HT-29 (cell line): ENCODE results near the gene OSBP. TPM values are rescaled to one million over a fixed set of nuclear protein-coding genes. Genes with fewer than 3 reads are reported as not detected.
"Not testable (repeated sequence)": the region's sequence is repeated elsewhere in the genome, so short reads cannot be mapped to it uniquely, and the experiment has no call there.

Experiments
- DNase-seq: peaks from one replicate; pipeline ENCODE4 v3.0.0-alpha.2; 2015; ENCODE audit warnings: low spot score
- total RNA-seq: library from RNA; depleted of rRNA; stranded (reverse); fragments of >200 nt; shearing (Covaris generic); gene quantifications from 2 replicates; pipeline ENCODE4 v1.2.3, GENCODE V29; 2014; rRNA removed

The OSBP gene, protein sequence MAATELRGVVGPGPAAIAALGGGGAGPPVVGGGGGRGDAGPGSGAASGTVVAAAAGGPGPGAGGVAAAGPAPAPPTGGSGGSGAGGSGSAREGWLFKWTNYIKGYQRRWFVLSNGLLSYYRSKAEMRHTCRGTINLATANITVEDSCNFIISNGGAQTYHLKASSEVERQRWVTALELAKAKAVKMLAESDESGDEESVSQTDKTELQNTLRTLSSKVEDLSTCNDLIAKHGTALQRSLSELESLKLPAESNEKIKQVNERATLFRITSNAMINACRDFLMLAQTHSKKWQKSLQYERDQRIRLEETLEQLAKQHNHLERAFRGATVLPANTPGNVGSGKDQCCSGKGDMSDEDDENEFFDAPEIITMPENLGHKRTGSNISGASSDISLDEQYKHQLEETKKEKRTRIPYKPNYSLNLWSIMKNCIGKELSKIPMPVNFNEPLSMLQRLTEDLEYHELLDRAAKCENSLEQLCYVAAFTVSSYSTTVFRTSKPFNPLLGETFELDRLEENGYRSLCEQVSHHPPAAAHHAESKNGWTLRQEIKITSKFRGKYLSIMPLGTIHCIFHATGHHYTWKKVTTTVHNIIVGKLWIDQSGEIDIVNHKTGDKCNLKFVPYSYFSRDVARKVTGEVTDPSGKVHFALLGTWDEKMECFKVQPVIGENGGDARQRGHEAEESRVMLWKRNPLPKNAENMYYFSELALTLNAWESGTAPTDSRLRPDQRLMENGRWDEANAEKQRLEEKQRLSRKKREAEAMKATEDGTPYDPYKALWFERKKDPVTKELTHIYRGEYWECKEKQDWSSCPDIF
- total RNA-seq = 22.8 and 29.4 TPM in 2 replicates

DNA sequence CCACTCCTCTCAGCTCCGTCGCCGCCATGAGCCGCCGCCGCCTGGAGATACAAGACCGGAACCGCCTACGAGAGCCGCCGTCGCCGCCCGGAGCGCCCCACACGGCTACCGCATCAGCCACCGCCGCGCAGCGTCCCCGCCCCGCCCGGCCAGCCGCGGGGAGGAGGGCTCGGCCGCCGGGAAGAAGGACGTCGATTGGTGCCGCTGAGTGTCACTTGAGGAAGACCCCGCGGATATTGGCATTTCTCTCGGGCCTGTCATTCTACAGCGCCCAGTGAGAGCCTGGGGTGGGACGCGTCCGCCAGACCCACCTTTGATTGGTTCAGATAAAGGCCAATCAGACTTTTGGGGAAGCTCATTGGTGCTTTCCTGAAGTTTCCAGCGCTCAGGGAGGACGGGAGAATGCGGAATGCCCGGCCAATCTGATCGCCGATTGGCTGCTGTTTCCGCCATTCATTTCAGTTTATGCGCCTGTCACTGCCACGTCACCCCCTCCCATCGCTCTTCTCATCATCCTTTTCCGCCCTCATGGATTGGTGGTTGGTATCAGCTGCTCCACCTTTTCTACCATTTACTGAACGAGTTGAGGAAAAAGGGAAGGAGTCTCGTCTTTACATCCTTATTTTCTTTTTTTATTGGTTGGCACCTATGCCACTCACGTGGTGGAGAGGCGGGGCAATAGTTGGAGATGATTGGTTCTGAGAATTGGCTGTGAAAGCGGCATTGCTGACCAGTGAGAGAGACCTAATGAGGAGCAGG is at the start of gene OSBP:
Gene OSBP (minus strand): TSS at position 138 of the 759 bp plus-strand sequence. CDS start 110 bp downstream, at position 28.
- peak; percentile 100 for DNase-seq

DNA sequence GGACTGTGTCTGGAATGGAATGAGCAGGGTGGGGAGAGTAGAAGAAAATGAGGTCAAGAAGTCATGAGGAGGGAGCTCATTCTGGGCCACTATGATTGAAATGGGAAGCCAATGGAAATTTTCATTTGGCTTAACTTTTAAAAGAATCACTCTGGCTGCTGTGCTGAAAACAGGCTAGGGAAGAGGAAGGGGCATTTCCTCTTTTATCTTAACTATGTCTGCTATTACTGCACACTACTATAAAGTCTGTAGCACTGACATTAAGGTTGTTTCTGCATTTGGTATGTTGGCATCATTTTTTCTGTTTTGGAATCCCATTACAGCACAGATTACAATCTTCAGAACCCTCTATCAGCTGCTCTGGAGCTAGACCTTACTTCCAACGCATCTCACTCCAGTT is 45.0 kb upstream of the OSBP start:
- no peak for DNase-seq

DNA sequence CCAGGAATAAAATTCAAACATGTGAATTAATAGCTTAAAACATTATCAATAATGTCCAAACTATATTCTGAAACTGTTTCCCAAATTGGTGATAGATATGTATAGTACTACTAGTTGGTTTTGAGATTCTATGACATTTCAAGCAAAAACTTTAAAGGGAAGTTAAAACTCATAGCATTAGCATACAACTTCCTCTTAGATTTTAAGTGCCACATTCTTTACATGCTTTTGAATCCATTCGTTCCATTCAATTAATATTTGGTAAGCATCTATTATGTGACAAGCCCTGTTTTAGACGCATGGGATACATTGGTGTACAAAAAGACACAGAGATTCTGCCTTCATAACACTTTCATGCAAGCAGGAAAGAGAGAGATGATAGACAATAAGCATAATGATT is 44.4 kb upstream of the OSBP start:
- DNase-seq = no peak

DNA sequence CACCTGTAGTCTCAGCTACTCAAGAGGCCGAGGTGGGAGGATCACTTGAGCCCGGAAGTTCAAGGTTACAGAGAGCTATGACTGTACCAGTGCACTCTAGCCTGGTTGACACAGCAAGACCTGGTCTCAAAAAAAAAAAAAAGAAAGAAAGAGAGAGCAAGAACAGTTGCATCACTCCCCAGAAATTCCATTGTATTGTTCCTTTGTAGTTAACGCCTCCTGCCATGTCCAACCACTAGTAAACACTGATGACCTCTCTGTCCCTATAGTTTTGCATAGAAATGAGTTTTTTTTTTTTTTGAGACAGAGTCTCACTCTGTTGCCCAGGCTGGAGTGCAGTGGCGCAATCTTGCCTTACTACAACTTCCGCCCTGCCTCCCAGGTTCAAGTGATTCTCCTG is 42.5 kb upstream of the OSBP start:
- no peak for DNase-seq

DNA sequence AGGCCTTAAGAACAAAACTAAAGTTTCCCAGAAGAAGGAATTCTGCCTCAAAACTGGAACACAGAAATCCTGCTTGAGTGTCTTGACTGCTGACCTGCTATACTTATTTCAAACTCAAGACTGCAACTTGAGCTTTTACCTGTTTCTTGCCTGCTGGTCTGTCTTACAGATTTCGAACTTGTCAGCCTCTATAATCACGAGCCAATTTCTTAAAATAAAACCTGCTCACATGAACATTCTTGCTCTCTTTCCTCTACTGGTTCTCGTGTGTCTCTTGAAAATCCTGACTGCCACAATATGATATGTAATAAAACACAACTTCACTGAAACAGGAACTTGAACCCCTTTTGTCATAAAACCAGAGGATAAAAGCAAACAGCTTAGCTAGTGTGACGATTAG is 39.3 kb upstream of the OSBP start:
- no peak for DNase-seq

GRCh38 chr11:59647245-59647980 is 31.8 kb upstream of the OSBP start:
- DNase-seq = no peak

- DNase-seq = no peak
These were observed 29.0 kb upstream of the OSBP start for GRCh38 chr11:59644528-59644927.

- no peak for DNase-seq
These were observed 27.8 kb upstream of the OSBP start for GRCh38 chr11:59643390-59643789.

GRCh38 chr11:59641156-59641555 is 25.6 kb upstream of the OSBP start:
- DNase-seq = no peak

GRCh38 chr11:59630493-59630892 is 14.9 kb upstream of the OSBP start:
- no peak for DNase-seq

DNA sequence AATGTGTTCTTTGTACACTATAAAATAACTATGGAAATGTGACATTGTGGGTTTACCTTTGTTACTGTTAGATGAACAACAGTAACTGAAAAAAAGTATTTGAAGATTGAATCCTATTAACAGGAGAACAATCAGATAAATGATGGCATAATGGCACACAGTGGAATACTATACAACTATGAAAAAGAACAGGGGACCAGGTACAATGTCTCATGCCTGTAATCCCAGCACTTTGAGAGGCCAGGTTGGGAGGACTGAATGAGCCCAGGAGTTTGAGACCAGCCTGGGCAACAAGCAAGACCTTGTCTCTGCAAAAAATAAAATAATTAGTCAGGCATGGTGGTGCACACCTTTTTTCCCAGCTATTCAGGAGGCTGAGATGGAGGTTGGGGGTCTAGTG is 14.4 kb upstream of the OSBP start:
- no peak for DNase-seq

- DNase-seq = not testable (repeated sequence)
These were observed 11.4 kb upstream of the OSBP start for GRCh38 chr11:59626969-59627368.

- DNase-seq = no peak
These were observed 10.1 kb upstream of the OSBP start for GRCh38 chr11:59625703-59626102.

- no peak for DNase-seq
These were observed 2.3 kb upstream of the OSBP start for GRCh38 chr11:59617876-59618275.

DNA sequence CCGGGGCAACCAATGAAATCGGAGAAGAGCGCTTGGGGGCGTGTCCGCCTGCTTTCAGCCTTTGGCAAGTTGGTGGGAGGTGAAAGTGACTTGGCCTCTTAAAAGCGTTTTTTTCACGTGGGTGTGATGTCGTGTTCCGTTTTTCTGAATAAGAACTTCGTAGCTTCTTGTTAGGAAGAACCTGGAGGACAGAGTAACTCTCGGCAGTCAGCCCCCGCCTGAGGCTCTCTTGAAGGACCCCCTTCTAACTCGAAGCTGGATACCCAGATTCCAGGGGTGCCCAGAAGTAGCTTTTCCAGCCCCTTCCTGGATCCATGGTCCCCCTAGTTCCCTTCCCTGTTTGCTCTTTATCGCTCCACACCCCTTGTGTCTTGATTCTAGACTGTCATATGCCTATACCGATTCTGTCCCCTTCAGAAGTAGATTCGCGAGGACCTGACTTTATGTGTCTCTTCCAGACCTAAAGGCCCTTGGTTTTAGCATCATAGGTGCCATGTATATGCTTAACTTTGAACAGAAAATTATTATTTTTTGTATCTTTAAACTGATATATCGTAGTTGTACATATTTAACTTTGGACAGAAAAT is 915 bp upstream of the OSBP start:
- DNase-seq = no peak

DNA sequence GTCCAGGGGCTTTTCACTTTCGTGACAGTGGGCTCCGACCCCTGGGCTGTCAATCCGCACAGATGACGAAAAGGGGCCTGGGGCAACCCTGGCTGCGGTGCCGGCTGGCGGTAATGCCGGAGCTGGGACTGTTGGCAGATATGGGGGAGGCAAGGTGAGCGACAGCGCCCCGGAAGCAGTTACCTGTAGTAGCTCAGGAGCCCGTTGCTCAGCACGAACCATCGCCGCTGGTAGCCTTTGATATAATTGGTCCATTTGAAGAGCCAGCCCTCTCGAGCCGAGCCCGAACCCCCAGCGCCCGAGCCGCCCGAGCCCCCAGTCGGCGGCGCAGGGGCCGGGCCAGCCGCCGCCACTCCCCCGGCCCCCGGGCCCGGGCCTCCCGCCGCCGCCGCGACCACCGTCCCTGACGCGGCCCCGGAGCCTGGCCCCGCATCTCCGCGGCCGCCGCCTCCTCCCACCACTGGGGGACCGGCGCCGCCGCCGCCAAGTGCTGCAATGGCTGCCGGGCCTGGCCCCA is 396 bp downstream of the OSBP start:
- DNase-seq = peak; percentile 77

DNA sequence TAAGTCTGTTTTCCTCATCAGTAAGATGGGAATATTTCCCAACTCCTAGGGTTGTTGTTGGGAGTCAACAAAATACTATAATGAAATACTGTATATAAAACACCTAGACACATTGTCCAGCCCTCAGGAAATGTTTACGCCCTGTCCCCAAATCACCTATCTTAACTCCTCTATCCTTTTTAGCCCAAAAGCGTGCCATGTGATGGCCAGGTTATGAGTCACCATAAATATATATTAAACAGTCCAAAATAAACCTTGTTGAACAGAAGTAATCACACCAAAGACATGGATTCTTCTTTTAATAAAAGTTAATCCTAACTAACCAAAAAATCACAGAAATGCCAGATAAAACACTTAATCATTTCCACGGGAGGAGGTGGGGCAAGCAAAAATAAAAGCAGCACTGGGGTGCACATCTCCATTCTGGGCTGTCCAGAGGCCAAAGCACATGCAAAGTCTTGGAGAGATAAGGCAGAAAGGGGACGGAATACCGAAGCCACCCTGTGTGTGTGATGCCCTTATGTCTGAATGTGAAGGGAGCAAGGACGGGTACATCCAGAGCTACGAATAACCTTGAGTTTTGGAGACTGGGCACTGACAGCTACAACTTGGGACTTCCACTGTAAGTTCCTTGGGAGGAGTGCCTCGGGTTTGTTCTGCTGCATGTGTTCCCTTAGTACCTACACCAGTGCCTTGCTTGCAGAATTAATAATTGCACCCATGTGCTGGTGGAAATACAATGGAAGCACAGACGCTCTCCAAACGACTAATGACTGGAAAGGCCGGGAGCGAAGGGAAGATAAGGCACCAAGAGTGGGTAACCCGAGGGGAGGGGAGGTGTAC is 1.1 kb downstream of the OSBP start:
- no peak for DNase-seq

DNA sequence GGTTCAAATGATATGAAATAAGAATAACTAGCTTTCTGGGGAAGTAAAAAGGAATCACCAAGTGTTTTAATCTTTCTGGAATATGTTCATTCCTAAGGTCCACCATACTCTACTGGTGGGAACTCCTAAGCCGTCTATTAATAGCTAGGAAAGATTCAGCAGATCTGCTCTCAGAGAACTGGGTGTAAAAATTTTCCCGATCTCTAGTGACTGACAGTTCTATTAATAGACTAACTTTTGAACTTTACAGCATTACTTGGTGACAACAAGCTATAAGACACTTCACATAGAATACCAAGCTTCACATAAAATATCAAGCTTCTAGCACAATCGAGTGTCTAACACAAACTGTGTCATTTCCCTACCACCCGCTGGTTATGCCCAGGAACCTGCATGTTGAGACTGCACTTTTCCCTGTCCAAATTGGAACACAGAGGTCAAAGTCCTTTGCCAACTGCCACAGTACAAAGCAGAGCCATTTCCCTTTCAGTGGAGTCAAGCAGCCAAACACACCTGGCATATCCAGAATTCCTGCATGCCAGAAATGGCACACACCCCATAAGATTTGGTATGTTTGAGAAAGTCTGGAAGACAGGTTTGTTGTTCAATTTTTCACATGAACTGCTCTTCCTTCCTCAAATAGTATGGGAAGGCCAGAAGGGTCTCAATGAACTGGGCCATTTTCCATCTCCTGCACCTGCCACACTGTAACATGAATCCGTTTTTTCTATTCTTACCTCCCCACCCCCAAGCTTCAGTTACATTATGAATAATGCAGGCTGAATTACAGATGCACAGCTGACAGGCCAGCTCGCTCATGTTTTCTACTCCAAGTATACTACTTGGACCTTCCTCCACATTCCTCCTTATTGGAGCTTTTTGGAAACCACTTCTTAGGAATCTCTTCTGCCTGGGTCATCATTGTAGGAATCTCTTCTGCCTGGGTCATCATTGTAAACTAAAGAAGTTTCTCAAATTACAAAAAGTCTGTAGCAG is 3.7 kb downstream of the OSBP start:
- DNase-seq = peak; percentile 85

GRCh38 chr11:59610289-59610688 is 5.3 kb downstream of the OSBP start:
- no peak for DNase-seq
